Stimulated activated naive CD8-positive, alpha-beta T cell treated with anti-CD3 and anti-CD28 coated beads, Interleukin-15, amount 100 ng/mL, for 72 hours (primary cell): Measurements from ENCODE around the gene CXorf66.
"Not testable (repeated sequence)": the region's sequence is repeated elsewhere in the genome, so short reads cannot be mapped to it uniquely, and the experiment has no call there.

Experiments
- ATAC-seq: fragments of 150-1000 bp; cut with Tn5 transposase; 2 replicates; pipeline ENCODE4 v1.10.0; 2021; ENCODE audit warnings: mild to moderate bottlenecking, moderate library complexity
- DNase-seq, 2 donors: peaks; one replicate each; pipeline ENCODE4 v3.0.0; 2021 to 2022
- H3K27ac Mint-ChIP-seq, 2 donors: one replicate each; pipeline ENCODE4 v1.8.0; 2022; ENCODE audit warnings: mild to moderate bottlenecking in 2 of 2, mixed read lengths in 2 of 2, moderate library complexity in 2 of 2
- H3K27me3 Mint-ChIP-seq: one replicate; pipeline ENCODE4 v1.8.0; 2022; ENCODE audit warnings: mixed read lengths
- H3K4me1 Mint-ChIP-seq: one replicate; pipeline ENCODE4 v1.8.0; 2022; ENCODE audit warnings: mild to moderate bottlenecking, mixed read lengths
- H3K4me3 Mint-ChIP-seq, 2 donors: one replicate each; pipeline ENCODE4 v1.8.0; 2022; ENCODE audit warnings: mild to moderate bottlenecking in 2 of 2, mixed read lengths in 2 of 2, moderate library complexity in 1 of 2
- H3K9me3 Mint-ChIP-seq, 2 donors: one replicate each; pipeline ENCODE4 v1.8.0; 2022; ENCODE audit warnings: mixed read lengths in 2 of 2

CXorf66 gene

GRCh38 chrX:139932901-139933796, 32.2 kb downstream of the CXorf66 start, which contains the start of gene ATP11C:
Gene ATP11C (minus strand): TSS chrX:139933053. CDS start chrX:139932042, 1,011 bp downstream.
- Mint-ChIP-seq H3K9me3 (no peaks in the 10 kb centered on the region), H3K27me3 (no peaks in the 10 kb centered on the region), H3K4me1 (peaks cover 24% of the 10 kb centered on the region), H3K27ac (peak within 1 kb of the TSS; percentile 95 to 97), H3K4me3 (peak within 1 kb of the TSS; percentile 85 to 88)
- DNase-seq (peak; percentile 76 to 87), ATAC-seq (peak; percentile 90)

GRCh38 chrX:139932073-139932900, 33.0 kb downstream of the CXorf66 start:
- no peaks in the 10 kb centered on the region for H3K27me3 Mint-ChIP-seq
- H3K9me3 Mint-ChIP-seq, result no peaks in the 10 kb centered on the region
- peaks cover 24% of the 10 kb centered on the region for H3K4me1 Mint-ChIP-seq
- ATAC-seq (peak; percentile 64), DNase-seq (peak in 1 of 2 donors; percentile 50)
- peak overlapping the region; percentile 95 to 97 for H3K27ac Mint-ChIP-seq
- H3K4me3 Mint-ChIP-seq, result peak overlapping the region; percentile 85 to 88

GRCh38 chrX:139931646-139932072, 33.7 kb downstream of the CXorf66 start:
- Mint-ChIP-seq H3K4me1 (peaks cover 24% of the 10 kb centered on the region), H3K9me3 (no peaks in the 10 kb centered on the region), H3K27ac (peak overlapping the region in 1 of 2 donors; percentile 95), H3K4me3 (peak overlapping the region; percentile 77 to 85), H3K27me3 (no peaks in the 10 kb centered on the region)
- DNase-seq, result peak in 1 of 2 donors; percentile 25
- ATAC-seq, result no peak

GRCh38 chrX:139930916-139931645, 34.2 kb downstream of the CXorf66 start:
- H3K27me3 Mint-ChIP-seq, result no peaks in the 10 kb centered on the region
- ATAC-seq, result no peak
- H3K4me3 Mint-ChIP-seq, result peak overlapping the region; percentile 77 to 85
- DNase-seq, result peak; percentile 15 to 27
- H3K27ac Mint-ChIP-seq, result peak overlapping the region in 1 of 2 donors; percentile 95
- peaks cover 24% of the 10 kb centered on the region for H3K4me1 Mint-ChIP-seq
- no peaks in the 10 kb centered on the region for H3K9me3 Mint-ChIP-seq

- no peak overlapping the region for H3K27ac Mint-ChIP-seq
- no peaks in the 10 kb centered on the region for H3K27me3 Mint-ChIP-seq
- DNase-seq, result no peak
- no peak for ATAC-seq
- H3K4me3 Mint-ChIP-seq, result peak overlapping the region; percentile 77 to 85
- H3K4me1 Mint-ChIP-seq, result peaks cover 30% of the 10 kb centered on the region
- H3K9me3 Mint-ChIP-seq, result no peaks in the 10 kb centered on the region
Observed at GRCh38 chrX:139930401-139930800, 34.9 kb downstream of the CXorf66 start.

GRCh38 chrX:139929876-139930275, 35.4 kb downstream of the CXorf66 start:
- Mint-ChIP-seq H3K27me3 (no peaks in the 10 kb centered on the region), H3K4me1 (peaks cover 35% of the 10 kb centered on the region), H3K4me3 (peak overlapping the region in 1 of 2 donors; percentile 77), H3K27ac (no peak overlapping the region), H3K9me3 (no peaks in the 10 kb centered on the region)
- ATAC-seq (no peak), DNase-seq (no peak)

- Mint-ChIP-seq H3K27me3 (no peaks in the 10 kb centered on the region), H3K27ac (no peak overlapping the region), H3K9me3 (no peaks in the 10 kb centered on the region), H3K4me1 (peaks cover 25% of the 10 kb centered on the region), H3K4me3 (no peak overlapping the region)
- ATAC-seq, result no peak
- no peak for DNase-seq
Observed at GRCh38 chrX:139924696-139925095, 40.6 kb downstream of the CXorf66 start.

- H3K4me3 Mint-ChIP-seq, result no peak overlapping the region
- no peaks in the 10 kb centered on the region for H3K27me3 Mint-ChIP-seq
- no peaks in the 10 kb centered on the region for H3K9me3 Mint-ChIP-seq
- ATAC-seq (peak; percentile 43), DNase-seq (no peak)
- peaks cover 20% of the 10 kb centered on the region for H3K4me1 Mint-ChIP-seq
- H3K27ac Mint-ChIP-seq, result no peak overlapping the region
Observed at GRCh38 chrX:139924069-139924695, 41.1 kb downstream of the CXorf66 start.

- not testable (repeated sequence) for H3K27me3 Mint-ChIP-seq, ATAC-seq, DNase-seq, H3K9me3 Mint-ChIP-seq, H3K27ac Mint-ChIP-seq, H3K4me3 Mint-ChIP-seq
- H3K4me1 Mint-ChIP-seq, result peaks cover 16% of the 10 kb centered on the region
Observed at GRCh38 chrX:139921142-139921541, 44.2 kb downstream of the CXorf66 start.

- Mint-ChIP-seq H3K27me3 (no peaks in the 10 kb centered on the region), H3K4me1 (peaks cover 9% of the 10 kb centered on the region), H3K27ac (no peak overlapping the region), H3K4me3 (no peak overlapping the region), H3K9me3 (no peaks in the 10 kb centered on the region)
- ATAC-seq (no peak), DNase-seq (no peak)
Observed at GRCh38 chrX:139920316-139920715, 45.0 kb downstream of the CXorf66 start.

- ATAC-seq, result no peak
- Mint-ChIP-seq H3K27ac (no peak overlapping the region), H3K9me3 (no peaks in the 10 kb centered on the region), H3K4me1 (peaks cover 22% of the 10 kb centered on the region), H3K27me3 (no peaks in the 10 kb centered on the region), H3K4me3 (no peak overlapping the region)
- DNase-seq, result no peak
Observed at GRCh38 chrX:139914421-139914820, 50.9 kb downstream of the CXorf66 start.

GRCh38 chrX:139909712-139910111, 55.6 kb downstream of the CXorf66 start:
- Mint-ChIP-seq H3K4me3 (peak overlapping the region in 1 of 2 donors; percentile 29), H3K9me3 (no peaks in the 10 kb centered on the region), H3K27me3 (no peaks in the 10 kb centered on the region), H3K27ac (no peak overlapping the region), H3K4me1 (peaks cover 39% of the 10 kb centered on the region)
- ATAC-seq (peak; percentile 35), DNase-seq (no peak)

GRCh38 chrX:139907078-139907477, 58.2 kb downstream of the CXorf66 start:
- no peak overlapping the region for H3K4me3 Mint-ChIP-seq
- no peak overlapping the region for H3K27ac Mint-ChIP-seq
- peaks cover 36% of the 10 kb centered on the region for H3K4me1 Mint-ChIP-seq
- no peaks in the 10 kb centered on the region for H3K27me3 Mint-ChIP-seq
- ATAC-seq, result no peak
- H3K9me3 Mint-ChIP-seq, result no peaks in the 10 kb centered on the region
- no peak for DNase-seq

- Mint-ChIP-seq H3K9me3 (no peaks in the 10 kb centered on the region), H3K27ac (no peak overlapping the region), H3K27me3 (no peaks in the 10 kb centered on the region), H3K4me1 (peaks cover 32% of the 10 kb centered on the region), H3K4me3 (no peak overlapping the region)
- no peak for DNase-seq
- no peak for ATAC-seq
Observed at GRCh38 chrX:139905743-139906142, 59.6 kb downstream of the CXorf66 start.
